GM18951 (cell line): Measurements from ENCODE around the gene DRD3.
A peak's percentile ranks its signal among the peaks of the same experiment; 100 is the strongest.

ENCODE experiments used
- POLR2A ChIP-seq: IDR thresholded peaks from 4 replicates; pipeline ENCODE4 v1.6.1; 2011; ENCODE audit warnings: mild to moderate bottlenecking; ENCODE audit not compliant: insufficient read length, insufficient read depth; ENCODE audit errors: extremely low read depth
- in situ Hi-C: fragments of 300-500 bp; cut with MboI; formaldehyde crosslinking; loops from one replicate; pipeline ENCODE4 v1.12.0; 2022; ENCODE audit warnings: low sequenced_read_pairs, mixed read lengths, inconsistent platforms; ENCODE audit not compliant: unreplicated experiment

Gene DRD3

DNA sequence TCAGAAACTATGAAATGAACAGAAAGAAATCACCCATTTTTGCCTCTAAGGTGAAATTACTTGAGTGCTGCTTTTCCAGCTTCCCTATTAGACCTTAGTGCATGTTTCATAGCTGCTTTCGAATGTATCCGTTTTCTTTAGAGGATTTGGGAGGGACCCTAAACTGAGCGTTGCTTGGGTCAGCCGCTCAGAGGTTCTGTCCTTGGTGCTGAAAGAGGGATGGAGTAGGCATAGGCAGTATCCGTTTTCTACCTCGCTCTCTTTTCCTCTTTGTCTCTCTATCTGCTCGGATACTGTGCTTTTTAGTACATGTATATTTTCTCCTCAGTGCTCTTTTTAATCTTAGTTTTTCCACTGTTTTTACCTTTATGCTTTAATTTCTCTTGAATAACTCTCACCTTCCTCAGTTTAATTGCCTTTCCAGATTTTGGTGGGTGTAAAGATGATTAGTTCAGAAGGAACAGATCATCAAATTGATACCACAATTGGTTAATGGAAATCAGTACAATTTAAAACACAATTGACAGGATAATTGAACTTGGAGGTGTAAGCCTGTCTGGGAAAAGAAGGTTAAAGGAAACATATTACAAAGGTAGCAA, at the start of gene DRD3:
TSS of gene DRD3 (minus strand) at position 283 of the 599 bp plus-strand sequence. CDS start 7,060 bp downstream, outside the sequence.
- no peak for TF ChIP-seq POLR2A
- in situ Hi-C loops = no loop called here

DNA sequence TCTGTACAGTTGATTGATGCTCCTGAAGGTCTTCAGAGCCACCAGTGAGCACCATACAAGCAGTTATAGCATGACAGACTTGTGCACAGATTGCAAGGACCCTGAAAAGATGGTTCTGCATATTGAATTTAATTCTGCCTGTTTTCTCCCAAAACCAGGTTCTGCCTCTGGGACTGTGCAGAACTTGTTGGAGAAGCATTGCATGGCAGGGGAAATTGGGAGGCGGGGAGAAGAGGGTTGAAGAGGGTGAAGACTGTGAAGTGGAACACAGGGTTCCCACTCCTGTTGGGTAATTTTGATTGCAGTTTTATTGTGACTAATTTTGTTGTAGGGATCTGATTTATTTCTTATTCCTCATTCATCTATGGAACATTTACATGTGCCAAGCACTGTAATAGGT, 48.2 kb upstream of the DRD3 start:
- no peak for TF ChIP-seq POLR2A
- in situ Hi-C loops = no loop called here

DNA sequence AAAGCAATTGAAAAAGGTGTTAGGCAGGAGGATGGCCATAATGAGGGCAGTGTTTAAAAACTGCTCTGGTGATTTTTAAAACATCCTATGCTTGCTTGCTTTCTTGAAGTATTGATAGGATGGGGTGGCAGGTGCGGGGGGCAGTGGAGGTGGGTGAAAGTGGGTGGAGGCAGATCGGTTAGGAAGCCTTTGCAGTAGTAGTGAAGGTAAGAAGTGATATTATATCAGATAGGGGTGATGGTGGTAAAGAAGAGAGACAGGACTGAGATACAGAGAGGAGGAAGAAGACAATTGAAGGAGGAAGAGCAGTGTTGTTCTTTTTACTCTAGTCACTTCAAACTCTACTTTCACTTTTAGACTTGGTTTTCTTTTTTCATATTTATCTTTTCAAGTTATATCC, 47.5 kb upstream of the DRD3 start:
- no peak for TF ChIP-seq POLR2A

DNA sequence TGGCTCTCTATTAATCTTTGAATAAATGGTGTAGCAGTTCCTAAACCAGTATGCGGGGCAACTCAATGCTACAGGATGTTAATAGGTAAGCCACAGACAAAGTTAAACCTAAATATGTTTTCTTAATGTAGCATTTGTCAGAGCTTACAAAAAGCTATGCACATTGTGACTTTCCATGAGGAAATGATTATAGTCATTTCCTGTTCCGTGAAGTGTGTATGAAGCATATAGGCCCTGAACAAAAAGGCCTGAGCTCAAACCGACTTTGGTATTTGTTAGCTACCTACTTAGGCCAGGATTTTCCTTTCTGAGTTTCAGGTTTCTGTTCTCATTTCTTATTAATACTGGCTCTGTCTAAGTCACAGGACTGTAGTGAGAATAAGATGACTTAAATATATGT, 44.3 kb upstream of the DRD3 start:
- in situ Hi-C loops = no loop called here
- no peak for TF ChIP-seq POLR2A

More for the DNA sequence above, 47.5 kb upstream of the DRD3 start:
- in situ Hi-C loops = no loop called here

DNA sequence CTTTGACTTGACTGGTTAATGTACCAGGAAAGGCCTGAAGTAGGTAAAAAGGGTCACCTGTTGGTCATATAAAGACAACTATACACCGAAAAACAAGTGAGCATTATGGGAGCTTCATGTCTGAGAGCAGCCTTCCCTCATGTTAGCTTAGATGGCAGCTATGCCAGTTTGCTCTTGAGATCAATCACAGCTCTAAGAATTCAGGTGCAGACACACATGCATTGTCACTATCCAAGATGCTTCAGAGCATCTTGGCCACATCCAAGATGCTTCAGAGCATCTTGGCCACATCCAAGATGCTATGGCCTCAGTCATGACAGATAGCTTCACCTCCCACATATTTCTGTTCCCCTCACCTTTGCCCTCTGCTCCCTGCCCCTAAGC, 43.0 kb upstream of the DRD3 start:
- TF ChIP-seq POLR2A = no peak
- in situ Hi-C loops = no loop called here

DNA sequence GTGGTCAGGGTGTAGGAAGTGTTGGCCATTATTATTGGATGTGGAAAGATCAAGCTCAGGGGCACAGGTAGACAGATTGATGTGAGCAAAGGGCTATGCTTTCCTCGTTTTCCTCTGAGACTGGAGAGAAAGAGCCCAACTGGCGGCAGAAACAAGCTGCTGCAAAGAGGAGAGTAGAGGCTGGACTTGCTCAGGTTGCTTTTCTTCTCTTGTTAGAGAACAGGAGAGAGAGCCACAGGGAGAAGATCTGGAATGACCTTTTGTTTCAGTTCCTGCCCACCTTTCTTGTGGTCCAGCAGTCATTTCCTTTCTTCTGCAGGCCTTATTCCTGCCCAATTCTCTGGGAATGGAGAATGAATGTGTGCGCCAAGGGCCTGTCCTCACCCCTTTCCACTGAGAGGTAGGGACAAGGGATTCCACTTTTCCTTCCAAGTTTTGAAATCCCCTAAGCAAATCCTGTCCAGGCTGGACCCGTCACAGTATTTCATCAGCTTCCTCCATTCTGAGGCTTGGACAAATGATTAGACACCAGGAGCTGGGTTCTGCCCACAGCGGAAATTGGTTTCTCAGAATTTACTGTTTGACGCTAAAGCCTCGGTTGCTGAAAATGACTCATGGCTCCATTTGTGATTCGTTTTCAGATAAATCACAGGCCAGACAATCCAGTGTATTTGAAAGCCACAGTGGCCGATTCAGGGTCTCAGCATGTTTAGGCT, 42.5 kb upstream of the DRD3 start:
- TF ChIP-seq POLR2A = no peak
- in situ Hi-C loops = no loop called here

DNA sequence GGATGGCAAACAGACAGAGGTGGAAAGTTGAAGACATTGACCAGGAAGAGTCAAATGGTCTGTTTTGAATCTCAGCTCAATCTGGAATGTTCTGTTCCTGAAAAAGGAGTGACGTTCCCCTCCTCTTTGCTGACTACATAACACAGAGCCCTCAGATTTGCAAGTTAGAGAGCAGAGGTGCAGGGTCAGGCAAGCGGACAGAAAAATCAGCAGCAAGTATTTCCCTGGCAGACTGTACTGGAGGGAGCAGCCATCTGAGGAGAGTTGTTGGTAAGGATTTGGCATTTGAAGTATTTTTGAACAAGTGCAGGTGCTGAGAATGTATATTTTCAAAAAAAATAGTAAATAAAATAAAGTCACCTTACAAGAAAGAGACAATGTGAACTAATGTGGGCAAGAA, 40.9 kb upstream of the DRD3 start:
- TF ChIP-seq POLR2A = no peak
- in situ Hi-C loops = no loop called here

DNA sequence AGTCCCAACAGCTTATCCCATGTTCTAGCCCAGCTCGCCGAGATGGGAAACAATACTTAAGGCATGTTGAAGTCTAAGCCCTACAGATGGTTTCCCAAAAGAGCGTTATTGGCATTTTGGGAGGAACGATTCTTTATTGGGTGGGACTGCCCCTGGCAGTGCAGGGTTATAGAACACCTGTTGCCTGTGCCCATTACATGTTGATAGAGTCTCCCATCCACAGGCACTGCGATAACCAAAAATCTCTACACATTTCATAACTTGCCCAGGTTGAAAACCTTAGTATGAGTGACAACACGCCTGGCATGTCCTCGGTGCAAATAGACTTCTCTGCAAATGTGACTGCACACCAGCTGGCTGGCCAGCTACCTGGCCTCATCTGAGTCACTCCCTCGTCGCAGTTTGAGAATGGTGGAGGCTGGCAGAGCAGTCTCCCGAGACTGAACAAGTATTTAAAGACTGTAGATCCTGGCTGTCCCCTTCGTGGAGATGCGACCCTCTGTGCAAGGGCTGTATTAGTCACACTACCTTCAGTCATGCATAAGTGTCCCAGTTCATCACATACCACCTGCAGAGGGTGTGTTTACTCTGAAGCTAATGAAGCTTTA, 39.8 kb upstream of the DRD3 start:
- TF ChIP-seq POLR2A = no peak
- in situ Hi-C loops = no loop called here

DNA sequence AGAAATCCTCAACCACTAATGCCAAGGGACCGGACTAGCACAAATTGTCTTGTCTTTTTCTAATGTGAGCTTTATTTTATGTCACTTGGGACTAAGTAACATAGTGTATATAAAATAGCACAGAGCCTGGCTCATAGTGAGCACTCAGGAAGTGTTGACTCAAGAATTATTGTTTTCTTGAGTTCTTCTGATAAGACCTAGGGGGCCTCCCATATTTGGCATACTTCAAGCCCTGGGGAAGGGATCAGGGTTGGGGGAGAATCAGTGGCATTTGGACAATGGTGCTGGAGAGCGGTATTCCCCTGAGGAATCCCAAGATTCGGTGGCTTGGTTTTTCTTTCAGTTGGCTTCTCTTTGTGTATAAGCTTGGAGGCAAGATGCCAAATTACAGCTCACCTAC, 39.2 kb upstream of the DRD3 start:
- in situ Hi-C loops = no loop called here

DNA sequence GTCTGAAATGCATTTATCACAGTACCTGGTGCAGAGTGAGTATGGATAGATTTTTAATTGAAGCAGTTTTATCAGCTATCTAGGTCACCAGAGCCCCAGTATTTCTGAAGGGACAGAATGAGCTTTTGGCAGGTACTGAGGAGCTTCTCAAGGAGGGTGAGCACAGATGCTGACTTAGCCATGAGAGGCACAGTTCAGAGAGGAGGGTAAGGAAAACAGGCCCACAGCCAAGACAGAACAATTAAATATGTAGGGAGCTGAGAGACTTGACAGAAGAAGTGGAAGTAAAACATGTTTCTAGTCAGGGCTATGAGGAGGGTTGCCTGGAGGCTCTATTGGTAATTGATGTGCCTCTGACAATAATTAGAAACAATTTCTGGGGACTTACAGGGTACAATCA, 38.4 kb upstream of the DRD3 start:
- in situ Hi-C loops = no loop called here
- TF ChIP-seq POLR2A = no peak

More for the DNA sequence above, 39.2 kb upstream of the DRD3 start:
- no peak for TF ChIP-seq POLR2A

DNA sequence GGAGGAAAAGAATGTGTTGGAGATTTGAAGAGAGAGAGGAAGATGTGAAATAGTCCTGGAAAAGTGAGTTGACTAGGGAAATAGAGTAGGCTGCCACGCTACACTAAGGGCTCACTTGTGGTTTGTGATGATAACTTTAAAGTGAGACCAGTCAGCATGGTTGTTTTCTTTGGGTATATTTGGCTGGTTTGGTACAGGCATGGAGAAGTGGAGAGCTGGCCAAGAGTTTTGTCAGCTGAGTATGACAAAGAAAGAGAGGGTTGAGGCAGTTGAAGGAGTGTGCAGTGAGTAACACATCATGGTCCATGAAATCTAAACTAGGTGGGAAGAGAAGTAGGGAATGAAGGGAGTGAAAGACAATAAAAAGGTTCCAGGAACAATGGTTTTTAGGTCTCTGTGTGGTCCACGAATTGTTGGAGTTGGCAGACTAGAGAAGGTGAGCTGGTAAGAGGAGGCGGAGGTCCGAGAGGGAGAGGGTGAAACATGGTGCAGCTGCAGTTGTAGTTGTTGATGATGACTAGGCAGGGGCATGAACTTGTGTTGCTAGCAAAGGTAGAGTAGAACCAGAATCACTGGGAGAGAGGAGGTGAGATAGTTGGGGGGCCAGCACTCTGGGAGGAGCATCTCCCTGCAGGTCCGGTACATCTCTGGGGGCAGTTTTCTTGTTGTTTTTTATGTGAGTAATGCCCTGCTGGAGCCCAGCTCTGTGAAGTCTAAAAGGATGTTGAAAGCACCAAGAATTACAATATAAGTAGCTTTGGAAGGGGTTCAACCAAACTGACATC, 37.5 kb upstream of the DRD3 start:
- no peak for TF ChIP-seq POLR2A
- in situ Hi-C loops = no loop called here

DNA sequence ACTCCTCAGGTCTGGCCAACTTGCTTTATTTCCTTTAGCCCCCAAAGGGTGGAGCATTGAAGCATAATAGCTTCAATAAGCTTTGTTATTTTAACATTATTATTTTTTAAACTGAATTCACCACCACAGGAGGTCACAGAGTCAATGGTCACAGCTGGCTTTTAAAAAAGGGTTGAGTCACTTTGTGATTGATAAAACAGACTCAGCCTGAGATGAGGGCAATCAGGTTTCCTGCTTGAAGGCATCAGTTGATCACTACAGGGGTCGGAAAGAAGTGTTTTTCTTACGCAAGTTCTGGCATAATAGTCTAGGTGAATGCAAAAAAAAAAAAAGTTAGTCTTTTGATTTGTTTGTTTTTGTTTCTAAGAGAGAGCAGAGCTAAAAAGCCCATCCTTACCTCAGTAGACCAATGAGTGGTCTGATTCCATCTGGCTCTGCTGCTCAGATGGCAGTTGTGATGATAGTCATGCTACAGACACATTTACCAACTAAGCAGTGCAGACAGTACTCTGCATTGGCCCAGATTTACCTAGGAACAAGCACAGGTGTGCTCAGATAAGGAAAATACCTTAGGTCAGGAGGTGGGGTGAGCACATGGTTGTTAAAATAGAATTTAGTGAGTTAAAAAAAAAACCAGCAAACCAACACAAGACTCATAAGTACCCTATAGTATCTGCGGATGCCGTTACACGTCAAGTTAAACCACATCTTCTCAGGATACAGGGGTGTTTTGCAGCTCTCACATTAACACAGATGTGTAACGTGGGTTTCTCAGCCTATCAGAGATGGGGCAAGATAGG, 35.9 kb upstream of the DRD3 start:
- in situ Hi-C loops = no loop called here
- TF ChIP-seq POLR2A = no peak

DNA sequence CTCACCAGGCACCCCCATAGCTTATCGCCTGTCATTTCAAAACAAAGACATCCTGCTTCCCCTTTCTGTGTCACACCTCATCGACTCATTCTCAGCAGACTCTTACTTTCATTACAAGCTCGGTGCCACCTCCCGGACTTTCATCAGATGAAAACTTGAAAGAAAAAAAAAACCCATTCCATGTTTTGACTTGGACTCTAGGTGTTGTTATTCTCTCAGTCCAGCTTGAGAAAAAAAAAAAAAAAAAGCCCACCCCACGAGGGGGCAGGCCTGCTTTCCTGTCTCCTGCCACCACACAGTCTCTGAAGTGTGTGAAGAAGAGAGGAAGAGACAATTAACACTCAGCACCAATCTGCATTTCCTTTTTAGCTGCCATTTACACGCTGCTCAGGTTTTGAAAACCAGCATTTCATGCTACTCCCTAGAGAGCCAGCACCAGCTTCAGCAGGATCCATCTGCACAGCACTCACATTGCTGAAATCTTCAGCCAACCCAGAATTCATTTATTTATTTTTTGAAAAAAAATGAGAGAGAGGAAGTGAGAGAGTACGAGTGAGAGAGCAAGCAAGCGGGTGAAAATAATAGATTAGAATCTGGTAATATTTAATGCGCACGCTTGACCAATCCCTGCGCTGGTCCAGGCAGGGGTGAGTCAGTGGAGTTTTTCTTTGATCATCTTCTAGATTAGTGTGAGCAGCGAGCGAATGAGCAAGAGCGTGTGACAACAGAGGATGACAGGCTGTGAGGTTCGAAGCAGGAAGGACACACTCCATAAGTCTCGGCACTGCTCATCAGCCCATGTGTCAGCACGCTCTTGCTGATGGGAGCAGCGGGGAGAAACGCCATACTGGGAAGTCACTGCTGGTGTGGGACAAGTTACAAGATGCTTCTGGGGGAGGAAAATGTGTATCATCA, 35.0 kb upstream of the DRD3 start:
- in situ Hi-C loops = no loop called here
- peak; percentile 28 for TF ChIP-seq POLR2A
